Parathyroid adenoma (tissue), 2 donors: ENCODE data around the gene TGM4.
"Not testable (repeated sequence)": the region's sequence is repeated elsewhere in the genome, so short reads cannot be mapped to it uniquely, and the experiment has no call there.

Source experiments
- H2AFZ ChIP-seq: fragments of 300-600 bp; sonication (generic); one replicate; pipeline ENCODE4 v1.7.0; 2017; ENCODE audit warnings: antibody characterized with exemption, mild to moderate bottlenecking
- H3K27ac ChIP-seq: fragments of 300-600 bp; sonication (generic); one replicate; pipeline ENCODE4 v1.7.0; 2017
- H3K27me3 ChIP-seq: fragments of 300-600 bp; sonication (generic); one replicate; pipeline ENCODE4 v1.7.0; 2017; ENCODE audit warnings: low read length; ENCODE audit not compliant: control insufficient read depth, insufficient read depth
- H3K36me3 ChIP-seq: fragments of 300-600 bp; sonication (generic); one replicate; pipeline ENCODE4 v1.7.0; 2017; ENCODE audit warnings: low read length; ENCODE audit not compliant: control insufficient read depth, insufficient read depth
- H3K4me1 ChIP-seq: fragments of 300-600 bp; sonication (generic); one replicate; pipeline ENCODE4 v1.7.0; 2017; ENCODE audit warnings: control low read depth
- H3K4me2 ChIP-seq: fragments of 300-600 bp; sonication (generic); one replicate; pipeline ENCODE4 v1.7.0; 2017; ENCODE audit warnings: low read length
- H3K4me3 ChIP-seq: fragments of 300-600 bp; sonication (generic); one replicate; pipeline ENCODE4 v1.7.0; 2017; ENCODE audit warnings: low read depth, low read length
- H3K79me2 ChIP-seq: fragments of 300-600 bp; sonication (generic); one replicate; pipeline ENCODE4 v1.7.0; 2017; ENCODE audit warnings: control low read depth
- H3K9ac ChIP-seq: fragments of 300-600 bp; sonication (generic); one replicate; pipeline ENCODE4 v1.7.0; 2017; ENCODE audit warnings: mild to moderate bottlenecking
- H3K9me3 ChIP-seq: fragments of 300-600 bp; sonication (generic); one replicate; pipeline ENCODE4 v1.7.0; 2017; ENCODE audit warnings: low read length; ENCODE audit not compliant: control insufficient read depth
- CTCF ChIP-seq: fragments of 300-600 bp; sonication (generic); IDR thresholded peaks from one replicate; pipeline ENCODE4 v1.7.0; 2017; ENCODE audit warnings: antibody characterized with exemption, mild to moderate bottlenecking
- donor health status: primary hyperparathyroidism.

The TGM4 gene

GRCh38 chr3:44845528-44846520 lies 28.6 kb upstream of the TGM4 start:
- Histone ChIP-seq H3K27ac (peak overlapping the region; percentile 74), H3K36me3 (no peaks in the 10 kb centered on the region), H3K27me3 (no peaks in the 10 kb centered on the region), H3K9ac (no peak overlapping the region), H3K9me3 (no peaks in the 10 kb centered on the region), H3K4me2 (no peak overlapping the region), H3K4me3 (no peak overlapping the region), H3K79me2 (no peaks in the 10 kb centered on the region), H3K4me1 (peaks cover 13% of the 10 kb centered on the region), H2AFZ (peak overlapping the region; percentile 88)
- TF ChIP-seq CTCF: no peak

GRCh38 chr3:44848634-44849033 lies 25.8 kb upstream of the TGM4 start:
- no peak for TF ChIP-seq CTCF
- Histone ChIP-seq H3K9me3 (no peaks in the 10 kb centered on the region), H3K4me2 (no peak overlapping the region), H3K27ac (no peak overlapping the region), H3K4me3 (no peak overlapping the region), H3K4me1 (peaks cover 13% of the 10 kb centered on the region), H3K79me2 (no peaks in the 10 kb centered on the region), H3K9ac (no peak overlapping the region), H3K36me3 (no peaks in the 10 kb centered on the region), H2AFZ (no peak overlapping the region), H3K27me3 (no peaks in the 10 kb centered on the region)

GRCh38 chr3:44856663-44857062 lies 17.7 kb upstream of the TGM4 start:
- not testable (repeated sequence) for H3K36me3 ChIP-seq, H3K4me2 ChIP-seq, H3K9me3 ChIP-seq, H3K27ac ChIP-seq, H2AFZ ChIP-seq, H3K4me1 ChIP-seq, H3K4me3 ChIP-seq, H3K79me2 ChIP-seq, H3K27me3 ChIP-seq, H3K9ac ChIP-seq

- no peak for TF ChIP-seq CTCF
- no peak overlapping the region for H3K4me2 ChIP-seq
- no peaks in the 10 kb centered on the region for H3K36me3 ChIP-seq
- H3K4me3 ChIP-seq: no peak overlapping the region
- H2AFZ ChIP-seq: no peak overlapping the region
- H3K27me3 ChIP-seq: no peaks in the 10 kb centered on the region
- H3K9me3 ChIP-seq: no peaks in the 10 kb centered on the region
- H3K4me1 ChIP-seq: peaks cover 7% of the 10 kb centered on the region
- H3K9ac ChIP-seq: no peak overlapping the region
- H3K27ac ChIP-seq: no peak overlapping the region
- no peaks in the 10 kb centered on the region for H3K79me2 ChIP-seq
Measured at GRCh38 chr3:44860117-44860516, 14.3 kb upstream of the TGM4 start.

GRCh38 chr3:44861412-44862225 lies 12.8 kb upstream of the TGM4 start, which contains the start of gene TMEM42:
TSS of gene TMEM42 (plus strand) at chr3:44861912. CDS start at chr3:44861925, 13 bp downstream.
- Histone ChIP-seq H3K4me3 (peak within 1 kb of the TSS; percentile 88), H3K9me3 (no peaks in the 10 kb centered on the region), H3K79me2 (no peaks in the 10 kb centered on the region), H3K27me3 (no peaks in the 10 kb centered on the region), H3K36me3 (no peaks in the 10 kb centered on the region), H3K27ac (peak within 1 kb of the TSS; percentile 87), H3K9ac (peak within 1 kb of the TSS; percentile 22), H2AFZ (peak within 1 kb of the TSS; percentile 90), H3K4me1 (peaks cover 7% of the 10 kb centered on the region), H3K4me2 (peak within 1 kb of the TSS; percentile 97)
- TF ChIP-seq CTCF: no peak
